Measurements from ENCODE around the gene FRMD8. TPM values are rescaled to one million over a fixed set of nuclear protein-coding genes. Genes with fewer than 3 reads are reported as not detected.

The FRMD8 gene
- polyA plus RNA-seq, 1 donor (not counting 4 experiments of a cell fraction or from before 2014, with no cell fraction given): 24.1 TPM

DNA sequence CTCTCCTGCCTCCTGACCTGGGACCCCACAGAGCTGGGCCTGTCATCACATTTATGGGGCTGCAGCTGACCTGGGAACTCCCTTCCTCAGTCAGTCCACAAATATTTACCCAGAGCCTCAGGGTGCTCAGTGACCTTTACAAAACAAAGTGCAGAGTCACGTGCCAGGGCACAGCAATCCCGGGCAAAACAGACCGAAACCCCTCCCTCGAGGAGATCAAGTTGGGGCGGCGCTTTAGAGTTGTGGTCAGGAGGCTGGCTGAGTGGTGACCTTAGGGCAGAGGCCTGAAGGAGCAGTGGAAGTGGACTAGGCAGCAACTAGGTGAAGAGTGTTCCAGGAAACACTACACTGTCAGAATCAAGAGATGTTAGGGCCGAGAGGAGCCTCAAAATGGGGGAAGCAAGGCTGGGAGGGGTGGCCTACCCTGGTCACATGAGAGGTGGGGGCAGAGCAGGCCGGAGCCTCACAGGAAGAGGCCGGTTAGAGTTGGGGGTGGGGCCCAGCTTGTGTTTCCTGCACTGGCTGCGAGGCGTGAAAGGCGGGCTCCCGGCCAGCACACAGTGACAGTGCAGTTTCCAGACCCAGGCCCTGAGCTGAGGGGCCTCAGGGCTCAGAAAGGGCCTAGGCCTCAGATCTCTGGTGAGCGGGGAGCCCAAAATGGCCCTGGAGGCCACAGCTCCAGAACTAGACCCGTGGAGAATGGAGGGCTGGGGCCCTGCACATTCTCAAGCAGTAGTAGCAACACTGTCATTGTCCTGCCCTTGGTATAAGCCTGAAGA lies 32.4 kb downstream of the FRMD8 start:
- Histone ChIP-seq H3K79me2 (ENCODE audit: control insufficient read depth, insufficient read depth, low read length) (peaks cover 18% of the 10 kb centered on the region), H2AFZ (ENCODE audit: control insufficient read depth, low read length) (peak overlapping the region; percentile 41)

GRCh38 chr11:65419460-65419771 lies 33.0 kb downstream of the FRMD8 start:
- Histone ChIP-seq H3K36me3 (ENCODE audit: control insufficient read depth in 2 of 2, extremely low read depth in 1 of 2, insufficient read depth in 2 of 2, low read length in 2 of 2) (peaks cover 0 to 15% of the 10 kb centered on the region in 2 experiments), H3K27ac (ENCODE audit: control insufficient read depth, insufficient read depth, low read length) (peak overlapping the region; percentile 99), H4K20me1 (ENCODE audit: control insufficient read depth, extremely low read depth, insufficient read depth, low read length) (peaks cover 18% of the 10 kb centered on the region), H2AFZ (ENCODE audit: control insufficient read depth, low read length) (no peak overlapping the region), H3K27me3 (ENCODE audit: control insufficient read depth, extremely low read depth, insufficient read depth, low read length) (no peaks in the 10 kb centered on the region), H3K4me2 (ENCODE audit: control insufficient read depth, extremely low read depth, insufficient read depth, low read depth, low read length) (peak overlapping the region; percentile 66), H3K9me1 (ENCODE audit: control insufficient read depth, extremely low read depth, insufficient read depth, low read length) (peaks cover 4% of the 10 kb centered on the region), H3K4me1 (ENCODE audit: control insufficient read depth, extremely low read depth, insufficient read depth, low read length) (peaks cover 55% of the 10 kb centered on the region), H3K79me2 (ENCODE audit: control insufficient read depth, insufficient read depth, low read length) (peaks cover 23% of the 10 kb centered on the region), H3K4me3 (ENCODE audit: control insufficient read depth in 2 of 3, extremely low read depth in 1 of 3, insufficient read depth in 2 of 3, low read depth in 1 of 3, low read length in 3 of 3) (peak overlapping the region; percentile 17 to 53 (median 47)), H3K9ac (ENCODE audit: control insufficient read depth, extremely low read depth, insufficient read depth, low read length) (peak overlapping the region; percentile 100), H3K9me3 (ENCODE audit: control insufficient read depth, low read depth, low read length) (no peaks in the 10 kb centered on the region)
- FAIRE-seq (no peak), DNase-seq (ENCODE audit: low read depth, low spot score) (no peak)
- dilution Hi-C loops (cut with MboI; ENCODE audit: extremely low pct_ligation_motif_present, low sequenced_read_pairs): no loop called here
- no peak for TF ChIP-seq EZH2 (IDR thresholded peaks at IDR 0.05; ENCODE audit: low read length)
- TF ChIP-seq CTCF (optimal IDR thresholded peaks at IDR 0.05 in 1 of 3, IDR thresholded peaks at IDR 0.05 in 1 of 3, conservative IDR thresholded peaks at IDR 0.05 in 1 of 3; ENCODE audit: extremely low read depth in 1 of 3, insufficient read depth in 2 of 3, low read length in 3 of 3): no peak

More for the DNA sequence above, 32.4 kb downstream of the FRMD8 start:
- no peaks in the 10 kb centered on the region for H3K27me3 ChIP-seq (ENCODE audit: control insufficient read depth, extremely low read depth, insufficient read depth, low read length)
- TF ChIP-seq EZH2 (IDR thresholded peaks at IDR 0.05; ENCODE audit: low read length) (no peak), CTCF (optimal IDR thresholded peaks at IDR 0.05 in 1 of 3, IDR thresholded peaks at IDR 0.05 in 1 of 3, conservative IDR thresholded peaks at IDR 0.05 in 1 of 3; ENCODE audit: extremely low read depth in 1 of 3, insufficient read depth in 2 of 3, low read length in 3 of 3) (no peak)
- DNase-seq (ENCODE audit: low read depth, low spot score) (no peak), FAIRE-seq (no peak)
- H3K27ac ChIP-seq (ENCODE audit: control insufficient read depth, insufficient read depth, low read length): peak overlapping the region; percentile 99
- H3K4me2 ChIP-seq (ENCODE audit: control insufficient read depth, extremely low read depth, insufficient read depth, low read depth, low read length): peak overlapping the region; percentile 66
- H3K9me3 ChIP-seq (ENCODE audit: control insufficient read depth, low read depth, low read length): no peaks in the 10 kb centered on the region
- peaks cover 2 to 9% of the 10 kb centered on the region in 2 experiments for H3K36me3 ChIP-seq (ENCODE audit: control insufficient read depth in 2 of 2, extremely low read depth in 1 of 2, insufficient read depth in 2 of 2, low read length in 2 of 2)
- peak overlapping the region; percentile 100 for H3K9ac ChIP-seq (ENCODE audit: control insufficient read depth, extremely low read depth, insufficient read depth, low read length)
- H3K4me3 ChIP-seq (ENCODE audit: control insufficient read depth in 2 of 3, extremely low read depth in 1 of 3, insufficient read depth in 2 of 3, low read depth in 1 of 3, low read length in 3 of 3): peak overlapping the region; percentile 17 to 53 (median 47)
- dilution Hi-C loops (cut with MboI; ENCODE audit: extremely low pct_ligation_motif_present, low sequenced_read_pairs): no loop called here
- H3K4me1 ChIP-seq (ENCODE audit: control insufficient read depth, extremely low read depth, insufficient read depth, low read length): peaks cover 55% of the 10 kb centered on the region
- peaks cover 4% of the 10 kb centered on the region for H3K9me1 ChIP-seq (ENCODE audit: control insufficient read depth, extremely low read depth, insufficient read depth, low read length)
- H4K20me1 ChIP-seq (ENCODE audit: control insufficient read depth, extremely low read depth, insufficient read depth, low read length): peaks cover 12% of the 10 kb centered on the region
